ENCODE data around the gene CYP2D6.

DNA sequence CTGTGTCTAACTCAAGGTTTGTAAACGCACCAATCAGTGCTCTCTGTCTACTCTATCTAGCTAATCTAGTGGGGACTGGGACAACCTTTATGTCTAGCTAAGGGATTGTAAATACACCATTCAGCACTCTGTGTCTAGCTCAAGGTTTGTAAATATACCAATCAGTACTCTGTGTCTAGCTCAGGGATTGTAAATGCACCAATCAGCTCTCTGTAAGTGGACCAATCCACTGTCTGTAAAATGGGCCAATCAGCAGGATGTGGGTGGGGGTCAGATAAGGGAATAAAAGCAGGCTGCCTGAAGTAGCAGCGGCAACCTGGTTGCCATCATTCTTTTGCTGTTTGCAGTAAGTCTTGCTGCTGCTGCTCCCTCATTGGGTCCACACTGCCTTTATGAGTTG lies 8.4 kb upstream of the CYP2D6 start:
- TF ChIP-seq, protein P1, sequence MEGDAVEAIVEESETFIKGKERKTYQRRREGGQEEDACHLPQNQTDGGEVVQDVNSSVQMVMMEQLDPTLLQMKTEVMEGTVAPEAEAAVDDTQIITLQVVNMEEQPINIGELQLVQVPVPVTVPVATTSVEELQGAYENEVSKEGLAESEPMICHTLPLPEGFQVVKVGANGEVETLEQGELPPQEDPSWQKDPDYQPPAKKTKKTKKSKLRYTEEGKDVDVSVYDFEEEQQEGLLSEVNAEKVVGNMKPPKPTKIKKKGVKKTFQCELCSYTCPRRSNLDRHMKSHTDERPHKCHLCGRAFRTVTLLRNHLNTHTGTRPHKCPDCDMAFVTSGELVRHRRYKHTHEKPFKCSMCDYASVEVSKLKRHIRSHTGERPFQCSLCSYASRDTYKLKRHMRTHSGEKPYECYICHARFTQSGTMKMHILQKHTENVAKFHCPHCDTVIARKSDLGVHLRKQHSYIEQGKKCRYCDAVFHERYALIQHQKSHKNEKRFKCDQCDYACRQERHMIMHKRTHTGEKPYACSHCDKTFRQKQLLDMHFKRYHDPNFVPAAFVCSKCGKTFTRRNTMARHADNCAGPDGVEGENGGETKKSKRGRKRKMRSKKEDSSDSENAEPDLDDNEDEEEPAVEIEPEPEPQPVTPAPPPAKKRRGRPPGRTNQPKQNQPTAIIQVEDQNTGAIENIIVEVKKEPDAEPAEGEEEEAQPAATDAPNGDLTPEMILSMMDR (IDR thresholded peaks at IDR 0.05; ENCODE audit: control extremely low read depth in 1 of 3, insufficient read depth in 1 of 3, low read depth in 1 of 3, low read length in 3 of 3), result no peak
- TF ChIP-seq CHD1 (IDR thresholded peaks at IDR 0.05; ENCODE audit: low read depth, low read length), result no peak
- no peak for TF ChIP-seq RFX5 (IDR thresholded peaks at IDR 0.05; ENCODE audit: borderline replicate concordance, low read depth, low read length)

All from H1 (cell line).